ENCODE measurements around the gene CEP63. TPM values are rescaled to one million over a fixed set of nuclear protein-coding genes. Genes with fewer than 3 reads are reported as not detected.

The CEP63 gene
- polyA plus RNA-seq, 1 donor from 2014 or later, result 14.1 TPM

DNA sequence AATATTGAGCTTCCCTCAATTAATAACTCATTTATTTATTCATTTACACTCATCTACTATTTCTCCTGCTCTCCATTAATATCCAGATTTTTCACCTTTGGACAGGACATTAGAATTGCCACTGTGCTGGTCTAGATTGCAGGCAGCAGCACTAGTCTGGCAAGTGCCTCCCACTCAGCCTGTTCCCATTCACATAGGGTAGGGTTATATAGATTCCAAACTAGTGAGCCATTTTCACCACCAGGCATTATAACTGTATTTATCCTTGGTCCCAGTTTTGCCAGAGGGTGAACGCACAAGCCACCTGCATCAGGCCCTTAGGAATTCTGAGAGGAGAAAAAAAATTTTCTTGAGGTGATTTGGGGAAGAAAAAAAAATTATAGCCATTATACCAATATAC lies 44.5 kb upstream of the CEP63 start:
- Histone ChIP-seq H3K9me3 (ENCODE audit: low read length) (peaks cover 7% of the 10 kb centered on the region), H4K20me1 (ENCODE audit: insufficient read depth) (no peaks in the 10 kb centered on the region), H3K4me3 (ENCODE audit: low read length) (no peak overlapping the region), H3K4me2 (ENCODE audit: low read length) (no peak overlapping the region), H2AFZ (ENCODE audit: low read depth, low read length) (no peak overlapping the region), H3K27me3 (ENCODE audit: insufficient read depth, low read depth, low read length) (no peaks in the 10 kb centered on the region), H3F3A (ENCODE audit: insufficient read depth, low read length, poor library complexity, severe bottlenecking) (no peaks in the 10 kb centered on the region), H3K79me2 (replicated peaks; ENCODE audit: insufficient read depth, low read length) (no peaks in the 10 kb centered on the region), H3K9ac (ENCODE audit: low read length) (no peak overlapping the region), H3K27ac (ENCODE audit: low read length) (no peak overlapping the region), H3K36me3 (ENCODE audit: insufficient read depth, low read length) (no peaks in the 10 kb centered on the region), H3K9me2 (ENCODE audit: insufficient read depth, low read length) (no peaks in the 10 kb centered on the region)
- TF ChIP-seq EP300 (conservative IDR thresholded peaks at IDR 0.05; ENCODE audit: poor library complexity, severe bottlenecking) (no peak), TAF1 (IDR thresholded peaks at IDR 0.05; ENCODE audit: low read depth) (no peak), RAD21 (conservative IDR thresholded peaks at IDR 0.05) (no peak), POLR2AphosphoS5 (IDR thresholded peaks at IDR 0.05) (no peak), MXI1 (conservative IDR thresholded peaks at IDR 0.05; ENCODE audit: poor library complexity, severe bottlenecking) (no peak), EZH2 (IDR thresholded peaks at IDR 0.05; ENCODE audit: borderline replicate concordance, insufficient read depth, low read length, poor library complexity, severe bottlenecking) (no peak), SMC3 (conservative IDR thresholded peaks at IDR 0.05; ENCODE audit: poor library complexity) (no peak), REST (IDR thresholded peaks at IDR 0.05; ENCODE audit: borderline replicate concordance) (no peak)
- TF ChIP-seq, protein P1, sequence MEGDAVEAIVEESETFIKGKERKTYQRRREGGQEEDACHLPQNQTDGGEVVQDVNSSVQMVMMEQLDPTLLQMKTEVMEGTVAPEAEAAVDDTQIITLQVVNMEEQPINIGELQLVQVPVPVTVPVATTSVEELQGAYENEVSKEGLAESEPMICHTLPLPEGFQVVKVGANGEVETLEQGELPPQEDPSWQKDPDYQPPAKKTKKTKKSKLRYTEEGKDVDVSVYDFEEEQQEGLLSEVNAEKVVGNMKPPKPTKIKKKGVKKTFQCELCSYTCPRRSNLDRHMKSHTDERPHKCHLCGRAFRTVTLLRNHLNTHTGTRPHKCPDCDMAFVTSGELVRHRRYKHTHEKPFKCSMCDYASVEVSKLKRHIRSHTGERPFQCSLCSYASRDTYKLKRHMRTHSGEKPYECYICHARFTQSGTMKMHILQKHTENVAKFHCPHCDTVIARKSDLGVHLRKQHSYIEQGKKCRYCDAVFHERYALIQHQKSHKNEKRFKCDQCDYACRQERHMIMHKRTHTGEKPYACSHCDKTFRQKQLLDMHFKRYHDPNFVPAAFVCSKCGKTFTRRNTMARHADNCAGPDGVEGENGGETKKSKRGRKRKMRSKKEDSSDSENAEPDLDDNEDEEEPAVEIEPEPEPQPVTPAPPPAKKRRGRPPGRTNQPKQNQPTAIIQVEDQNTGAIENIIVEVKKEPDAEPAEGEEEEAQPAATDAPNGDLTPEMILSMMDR (IDR thresholded peaks at IDR 0.05; ENCODE audit: poor library complexity, severe bottlenecking), result no peak

GRCh38 chr3:134441821-134442220 lies 44.0 kb upstream of the CEP63 start:
- TF ChIP-seq SMC3 (conservative IDR thresholded peaks at IDR 0.05; ENCODE audit: poor library complexity) (no peak), EZH2 (IDR thresholded peaks at IDR 0.05; ENCODE audit: borderline replicate concordance, insufficient read depth, low read length, poor library complexity, severe bottlenecking) (no peak), RAD21 (conservative IDR thresholded peaks at IDR 0.05) (no peak), REST (IDR thresholded peaks at IDR 0.05; ENCODE audit: borderline replicate concordance) (no peak), MXI1 (conservative IDR thresholded peaks at IDR 0.05; ENCODE audit: poor library complexity, severe bottlenecking) (no peak), POLR2AphosphoS5 (IDR thresholded peaks at IDR 0.05) (no peak), TAF1 (IDR thresholded peaks at IDR 0.05; ENCODE audit: low read depth) (no peak), EP300 (conservative IDR thresholded peaks at IDR 0.05; ENCODE audit: poor library complexity, severe bottlenecking) (no peak)
- TF ChIP-seq, protein P1 (IDR thresholded peaks at IDR 0.05; ENCODE audit: poor library complexity, severe bottlenecking), result no peak
- Histone ChIP-seq H3K27ac (ENCODE audit: low read length) (no peak overlapping the region), H3K4me3 (ENCODE audit: low read length) (no peak overlapping the region), H3K9me3 (ENCODE audit: low read length) (peaks cover 7% of the 10 kb centered on the region), H3K79me2 (replicated peaks; ENCODE audit: insufficient read depth, low read length) (no peaks in the 10 kb centered on the region), H2AFZ (ENCODE audit: low read depth, low read length) (no peak overlapping the region), H3K9ac (ENCODE audit: low read length) (no peak overlapping the region), H3K4me2 (ENCODE audit: low read length) (no peak overlapping the region), H3K27me3 (ENCODE audit: insufficient read depth, low read depth, low read length) (no peaks in the 10 kb centered on the region), H3K36me3 (ENCODE audit: insufficient read depth, low read length) (no peaks in the 10 kb centered on the region), H3F3A (ENCODE audit: insufficient read depth, low read length, poor library complexity, severe bottlenecking) (no peaks in the 10 kb centered on the region), H4K20me1 (ENCODE audit: insufficient read depth) (no peaks in the 10 kb centered on the region), H3K9me2 (ENCODE audit: insufficient read depth, low read length) (no peaks in the 10 kb centered on the region)
